T-helper 1 cell treated with Interleukin-12 subunit alpha and Interleukin-12 subunit beta and Interleukin-4 antibody, amounts not matched to agents 30 μg/mL and 1 μg/mL, for 36 hours (primary cell): ENCODE data around the gene SLC8A1.

Experiments used
- H3K27ac Mint-ChIP-seq: one replicate; pipeline ENCODE4 v1.8.0; 2021; ENCODE audit warnings: mild to moderate bottlenecking, mixed read lengths
- H3K27me3 Mint-ChIP-seq: one replicate; pipeline ENCODE4 v1.8.0; 2021; ENCODE audit warnings: low read depth, mixed read lengths
- H3K36me3 Mint-ChIP-seq: one replicate; pipeline ENCODE4 v1.8.0; 2021; ENCODE audit warnings: low read depth, mixed read lengths
- H3K4me1 Mint-ChIP-seq: one replicate; pipeline ENCODE4 v1.8.0; 2021; ENCODE audit warnings: low read depth, mixed read lengths
- H3K4me3 Mint-ChIP-seq: one replicate; pipeline ENCODE4 v1.8.0; 2021; ENCODE audit warnings: mild to moderate bottlenecking, moderate library complexity, mixed read lengths
- H3K9me3 Mint-ChIP-seq: one replicate; pipeline ENCODE4 v1.8.0; 2021; ENCODE audit warnings: mixed read lengths

SLC8A1 gene

GRCh38 chr2:40251137-40251536, 200.8 kb downstream of the SLC8A1 start:
- H3K36me3 Mint-ChIP-seq, result no peaks in the 10 kb centered on the region
- no peaks in the 10 kb centered on the region for H3K4me1 Mint-ChIP-seq
- no peaks in the 10 kb centered on the region for H3K27me3 Mint-ChIP-seq
- H3K27ac Mint-ChIP-seq, result no peak overlapping the region
- no peak overlapping the region for H3K4me3 Mint-ChIP-seq
- H3K9me3 Mint-ChIP-seq, result no peaks in the 10 kb centered on the region

- Mint-ChIP-seq H3K4me1 (no peaks in the 10 kb centered on the region), H3K27me3 (no peaks in the 10 kb centered on the region), H3K36me3 (no peaks in the 10 kb centered on the region)
Observed at GRCh38 chr2:40249577-40249976, 202.3 kb downstream of the SLC8A1 start.

GRCh38 chr2:40248294-40248693, 203.6 kb downstream of the SLC8A1 start:
- Mint-ChIP-seq H3K9me3 (no peaks in the 10 kb centered on the region), H3K27me3 (no peaks in the 10 kb centered on the region)

More at GRCh38 chr2:40249577-40249976, 202.3 kb downstream of the SLC8A1 start:
- Mint-ChIP-seq H3K9me3 (no peaks in the 10 kb centered on the region), H3K4me3 (no peak overlapping the region), H3K27ac (no peak overlapping the region)

GRCh38 chr2:40244675-40245074, 207.2 kb downstream of the SLC8A1 start:
- Mint-ChIP-seq H3K9me3 (no peaks in the 10 kb centered on the region), H3K27me3 (no peaks in the 10 kb centered on the region), H3K36me3 (no peaks in the 10 kb centered on the region), H3K27ac (no peak overlapping the region), H3K4me1 (no peaks in the 10 kb centered on the region), H3K4me3 (no peak overlapping the region)

More at GRCh38 chr2:40248294-40248693, 203.6 kb downstream of the SLC8A1 start:
- H3K4me1 Mint-ChIP-seq, result no peaks in the 10 kb centered on the region
- no peak overlapping the region for H3K27ac Mint-ChIP-seq
- H3K36me3 Mint-ChIP-seq, result no peaks in the 10 kb centered on the region
- no peak overlapping the region for H3K4me3 Mint-ChIP-seq

GRCh38 chr2:40244251-40244650, 207.6 kb downstream of the SLC8A1 start:
- no peaks in the 10 kb centered on the region for H3K36me3 Mint-ChIP-seq
- H3K9me3 Mint-ChIP-seq, result no peaks in the 10 kb centered on the region
- no peaks in the 10 kb centered on the region for H3K27me3 Mint-ChIP-seq
- no peak overlapping the region for H3K4me3 Mint-ChIP-seq
- H3K27ac Mint-ChIP-seq, result no peak overlapping the region
- no peaks in the 10 kb centered on the region for H3K4me1 Mint-ChIP-seq

- no peaks in the 10 kb centered on the region for H3K27me3 Mint-ChIP-seq
Observed at GRCh38 chr2:40243581-40244187, 208.2 kb downstream of the SLC8A1 start.

GRCh38 chr2:40242315-40242714, 209.6 kb downstream of the SLC8A1 start:
- Mint-ChIP-seq H3K27me3 (no peaks in the 10 kb centered on the region), H3K4me1 (no peaks in the 10 kb centered on the region), H3K36me3 (no peaks in the 10 kb centered on the region), H3K9me3 (no peaks in the 10 kb centered on the region), H3K27ac (no peak overlapping the region), H3K4me3 (no peak overlapping the region)

More at GRCh38 chr2:40243581-40244187, 208.2 kb downstream of the SLC8A1 start:
- Mint-ChIP-seq H3K4me3 (no peak overlapping the region), H3K27ac (no peak overlapping the region), H3K9me3 (no peaks in the 10 kb centered on the region), H3K36me3 (no peaks in the 10 kb centered on the region), H3K4me1 (no peaks in the 10 kb centered on the region)

- no peak overlapping the region for H3K27ac Mint-ChIP-seq
- no peaks in the 10 kb centered on the region for H3K4me1 Mint-ChIP-seq
- H3K9me3 Mint-ChIP-seq, result no peaks in the 10 kb centered on the region
- H3K36me3 Mint-ChIP-seq, result no peaks in the 10 kb centered on the region
- H3K4me3 Mint-ChIP-seq, result no peak overlapping the region
- H3K27me3 Mint-ChIP-seq, result no peaks in the 10 kb centered on the region
Observed at GRCh38 chr2:40240070-40240469, 211.8 kb downstream of the SLC8A1 start.

GRCh38 chr2:40230707-40231432, 221.0 kb downstream of the SLC8A1 start:
- H3K36me3 Mint-ChIP-seq, result no peaks in the 10 kb centered on the region
- H3K4me3 Mint-ChIP-seq, result no peak overlapping the region
- H3K9me3 Mint-ChIP-seq, result no peaks in the 10 kb centered on the region
- H3K4me1 Mint-ChIP-seq, result no peaks in the 10 kb centered on the region
- no peaks in the 10 kb centered on the region for H3K27me3 Mint-ChIP-seq
- no peak overlapping the region for H3K27ac Mint-ChIP-seq

- Mint-ChIP-seq H3K9me3 (no peaks in the 10 kb centered on the region), H3K4me1 (no peaks in the 10 kb centered on the region)
Observed at GRCh38 chr2:40230186-40230585, 221.7 kb downstream of the SLC8A1 start.

GRCh38 chr2:40228310-40228709, 223.6 kb downstream of the SLC8A1 start:
- Mint-ChIP-seq H3K36me3 (no peaks in the 10 kb centered on the region), H3K27ac (no peak overlapping the region), H3K9me3 (no peaks in the 10 kb centered on the region), H3K27me3 (no peaks in the 10 kb centered on the region), H3K4me3 (no peak overlapping the region), H3K4me1 (no peaks in the 10 kb centered on the region)

More at GRCh38 chr2:40230186-40230585, 221.7 kb downstream of the SLC8A1 start:
- Mint-ChIP-seq H3K36me3 (no peaks in the 10 kb centered on the region), H3K27ac (no peak overlapping the region), H3K27me3 (no peaks in the 10 kb centered on the region), H3K4me3 (no peak overlapping the region)

GRCh38 chr2:40227210-40227609, 224.7 kb downstream of the SLC8A1 start:
- no peaks in the 10 kb centered on the region for H3K36me3 Mint-ChIP-seq
- no peak overlapping the region for H3K4me3 Mint-ChIP-seq
- no peaks in the 10 kb centered on the region for H3K27me3 Mint-ChIP-seq
- no peak overlapping the region for H3K27ac Mint-ChIP-seq
- no peaks in the 10 kb centered on the region for H3K4me1 Mint-ChIP-seq
- peaks cover 8% of the 10 kb centered on the region for H3K9me3 Mint-ChIP-seq

- Mint-ChIP-seq H3K27me3 (no peaks in the 10 kb centered on the region), H3K9me3 (peaks cover 9% of the 10 kb centered on the region), H3K4me3 (no peak overlapping the region), H3K4me1 (no peaks in the 10 kb centered on the region), H3K27ac (no peak overlapping the region), H3K36me3 (no peaks in the 10 kb centered on the region)
Observed at GRCh38 chr2:40226637-40227036, 225.3 kb downstream of the SLC8A1 start.

- no peak overlapping the region for H3K4me3 Mint-ChIP-seq
- no peaks in the 10 kb centered on the region for H3K4me1 Mint-ChIP-seq
- no peak overlapping the region for H3K27ac Mint-ChIP-seq
- H3K27me3 Mint-ChIP-seq, result no peaks in the 10 kb centered on the region
- peaks cover 12% of the 10 kb centered on the region for H3K9me3 Mint-ChIP-seq
- H3K36me3 Mint-ChIP-seq, result no peaks in the 10 kb centered on the region
Observed at GRCh38 chr2:40225670-40226210, 226.2 kb downstream of the SLC8A1 start.

GRCh38 chr2:40224318-40224717, 227.6 kb downstream of the SLC8A1 start:
- Mint-ChIP-seq H3K9me3 (peaks cover 12% of the 10 kb centered on the region), H3K4me3 (no peak overlapping the region), H3K36me3 (no peaks in the 10 kb centered on the region), H3K4me1 (no peaks in the 10 kb centered on the region), H3K27me3 (no peaks in the 10 kb centered on the region), H3K27ac (no peak overlapping the region)
